A549 (cell line): ENCODE data around the gene DYRK4. TPM values are rescaled to one million over a fixed set of nuclear protein-coding genes. Genes with fewer than 3 reads are reported as not detected.

Source experiments
- ATAC-seq, 2 experiments: fragments of 200-7000 bp in 1 of 2; fragments of >200 bp in 1 of 2; cut with Nextera tagmentation in 1 of 2; cut with Tn5 transposase in 1 of 2; 3 replicates each; pipeline versions ENCODE4 v1.8.0 to v1.9.1; 2018 to 2020; ENCODE audit warnings: mild to moderate bottlenecking in 1 of 2, moderate library complexity in 1 of 2
- CTCF ChIA-PET: fragments of 300-600 bp; sonication (Branson Sonifier 250); formaldehyde crosslinking; extraction: SDS; loops from one replicate; lab custom pipeline; 2021; ENCODE audit warnings: antibody characterized with exemption, inconsistent platforms; lab: Yijun Ruan, JAX
- POLR2A ChIA-PET: fragments of 350-600 bp; formaldehyde crosslinking; extraction: SDS; loops from one replicate; lab custom pipeline; 2021; ENCODE audit warnings: antibody characterized with exemption, inconsistent platforms; lab: Yijun Ruan, JAX
- DNase-seq, 2 experiments: peaks; one replicate each; pipeline versions ENCODE4 v3.0.0 to v3.0.0-alpha.2; 2011 to 2016; ENCODE audit warnings: low read depth in 1 of 2, low spot score in 1 of 2
- FAIRE-seq: peaks from 2 replicates; lab custom pipeline; 2011; peaks lifted over from hg19 to GRCh38; lab: Jason Lieb, UNC
- H3K27ac ChIP-seq, 2 experiments: fragments of >200 bp; sonication (Bioruptor Twin); formaldehyde crosslinking; 3 replicates each; pipeline ENCODE4 v1.5.1; 2016 to 2017
- H3K4me1 ChIP-seq: fragments of >200 bp; sonication (Bioruptor Twin); formaldehyde crosslinking; 3 replicates; pipeline ENCODE4 v1.6.1; 2016
- H3K4me2 ChIP-seq: fragments of >200 bp; sonication (Bioruptor Twin); formaldehyde crosslinking; 3 replicates; pipeline ENCODE4 v1.6.1; 2016
- H3K4me3 ChIP-seq: fragments of >200 bp; sonication (Bioruptor Twin); formaldehyde crosslinking; 3 replicates; pipeline ENCODE4 v1.5.1; 2016
- H3K9me3 ChIP-seq: fragments of >200 bp; sonication (Bioruptor Twin); formaldehyde crosslinking; 3 replicates; pipeline ENCODE4 v1.6.1; 2016
- BCL3 ChIP-seq: fragments of >200 bp; sonication (Bioruptor Twin); formaldehyde crosslinking; IDR thresholded peaks from 3 replicates; pipeline ENCODE4 v1.6.1; 2016
- CEBPB ChIP-seq, 2 experiments: fragments of >200 bp in 1 of 2; sonication (Bioruptor Twin) in 1 of 2; formaldehyde crosslinking in 1 of 2; IDR thresholded peaks; 2 replicates each; pipeline ENCODE4 v1.6.1; 2012 to 2016
- ESRRA ChIP-seq: fragments of 150-350 bp; IDR thresholded peaks from 2 replicates; pipeline ENCODE4 v1.6.1; 2014; ENCODE audit warnings: mild to moderate bottlenecking, low read length, borderline replicate concordance
- FOSB ChIP-seq: fragments of 250-450 bp; sonication (Bioruptor Pico); IDR thresholded peaks from 2 replicates; pipeline ENCODE4 v1.5.0; 2020; ENCODE audit warnings: mild to moderate bottlenecking, moderate library complexity
- FOSL2 ChIP-seq, 2 experiments: fragments of 450-650 bp in 1 of 2; fragments of >200 bp in 1 of 2; sonication (Bioruptor Twin) in 1 of 2; formaldehyde crosslinking; IDR thresholded peaks; 2 replicates each; pipeline versions ENCODE4 v1.5.0 to v1.6.1; 2016 to 2020; ENCODE audit warnings: mild to moderate bottlenecking in 1 of 2, moderate library complexity in 1 of 2
- FOXS1 ChIP-seq: fragments of 250-450 bp; sonication (Bioruptor Pico); IDR thresholded peaks from 2 replicates; pipeline ENCODE4 v1.5.0; 2020; ENCODE audit warnings: mild to moderate bottlenecking, moderate library complexity
- HOXA7 ChIP-seq: fragments of 250-450 bp; sonication (Bioruptor Pico); IDR thresholded peaks from 2 replicates; pipeline ENCODE4 v1.5.0; 2020; ENCODE audit warnings: mild to moderate bottlenecking, moderate library complexity
- JUN ChIP-seq, 2 experiments: fragments of >200 bp; sonication (Bioruptor Twin); formaldehyde crosslinking; IDR thresholded peaks; 2 replicates in 1 of 2; 3 replicates in 1 of 2; pipeline ENCODE4 v1.6.1; 2016 to 2017
- KDM5A ChIP-seq: fragments of 200-600 bp; sonication (generic); IDR thresholded peaks from 2 replicates; pipeline ENCODE4 v1.6.1; 2016; ENCODE audit warnings: antibody characterized with exemption, mild to moderate bottlenecking
- MAX ChIP-seq: IDR thresholded peaks from 2 replicates; pipeline ENCODE4 v1.6.1; 2012
- PHF8 ChIP-seq: fragments of 200-600 bp; sonication (generic); IDR thresholded peaks from 2 replicates; pipeline ENCODE4 v1.6.1; 2016; ENCODE audit warnings: low read depth, mild to moderate bottlenecking, antibody characterized with exemption, moderate library complexity, borderline replicate concordance
- POLR2A ChIP-seq: IDR thresholded peaks from 2 replicates; pipeline ENCODE4 v1.6.1; 2012; ENCODE audit warnings: mild to moderate bottlenecking, low read length
- RARB ChIP-seq: fragments of 250-450 bp; sonication (Bioruptor Pico); IDR thresholded peaks from 2 replicates; pipeline ENCODE4 v1.8.0; 2021; ENCODE audit warnings: mild to moderate bottlenecking, moderate library complexity
- SREBF2 ChIP-seq: fragments of 450-650 bp; IDR thresholded peaks from 2 replicates; pipeline ENCODE4 v1.6.1; 2014; ENCODE audit warnings: mild to moderate bottlenecking, moderate library complexity
- TFCP2L1 ChIP-seq: fragments of 250-450 bp; sonication (Bioruptor Pico); IDR thresholded peaks from 2 replicates; pipeline ENCODE4 v1.5.0; 2021; ENCODE audit warnings: mild to moderate bottlenecking
- USF2 ChIP-seq: fragments of 450-650 bp; IDR thresholded peaks from 2 replicates; pipeline ENCODE4 v1.6.1; 2014; ENCODE audit warnings: antibody characterized with exemption
- ZC3H11A ChIP-seq: fragments of 450-650 bp; IDR thresholded peaks from 2 replicates; pipeline ENCODE4 v1.6.1; 2014; ENCODE audit warnings: antibody characterized with exemption, mild to moderate bottlenecking
- WGBS: methylation state at CpG from one replicate; pipeline ENCODE4 v1.1.6; 2017; ENCODE audit errors: missing lambda C conversion rate; 5-methylcytosine and 5-hydroxymethylcytosine counted together
- polyA plus RNA-seq, 4 experiments: library from polyadenylated mRNA; depleted of rRNA in 3 of 4; stranded (reverse); fragments of >200 nt; fragmentation: RNase III in 1 of 4; extraction: RNeasy Plus Mini Kit Qiagen cat#74134 plus additional on column Dnase treatment in 1 of 4; gene quantifications; 2 replicates in 3 of 4; 3 replicates in 1 of 4; pipeline ENCODE4 v1.2.3, GENCODE V29; 2011 to 2017
- TF ChIP-seq, protein P1 (sequence below): IDR thresholded peaks from 2 replicates; pipeline ENCODE4 v1.6.1; 2012
- TF ChIP-seq, protein P2 (sequence below): fragments of 200-600 bp; sonication (generic); IDR thresholded peaks from 2 replicates; pipeline ENCODE4 v1.6.1; 2016; ENCODE audit warnings: antibody characterized with exemption, mild to moderate bottlenecking, moderate library complexity

The DYRK4 gene
- polyA plus RNA-seq, 2 of the 4 experiments (the other 2 are of a cell fraction): 40.3 to 84.5 TPM

DNA sequence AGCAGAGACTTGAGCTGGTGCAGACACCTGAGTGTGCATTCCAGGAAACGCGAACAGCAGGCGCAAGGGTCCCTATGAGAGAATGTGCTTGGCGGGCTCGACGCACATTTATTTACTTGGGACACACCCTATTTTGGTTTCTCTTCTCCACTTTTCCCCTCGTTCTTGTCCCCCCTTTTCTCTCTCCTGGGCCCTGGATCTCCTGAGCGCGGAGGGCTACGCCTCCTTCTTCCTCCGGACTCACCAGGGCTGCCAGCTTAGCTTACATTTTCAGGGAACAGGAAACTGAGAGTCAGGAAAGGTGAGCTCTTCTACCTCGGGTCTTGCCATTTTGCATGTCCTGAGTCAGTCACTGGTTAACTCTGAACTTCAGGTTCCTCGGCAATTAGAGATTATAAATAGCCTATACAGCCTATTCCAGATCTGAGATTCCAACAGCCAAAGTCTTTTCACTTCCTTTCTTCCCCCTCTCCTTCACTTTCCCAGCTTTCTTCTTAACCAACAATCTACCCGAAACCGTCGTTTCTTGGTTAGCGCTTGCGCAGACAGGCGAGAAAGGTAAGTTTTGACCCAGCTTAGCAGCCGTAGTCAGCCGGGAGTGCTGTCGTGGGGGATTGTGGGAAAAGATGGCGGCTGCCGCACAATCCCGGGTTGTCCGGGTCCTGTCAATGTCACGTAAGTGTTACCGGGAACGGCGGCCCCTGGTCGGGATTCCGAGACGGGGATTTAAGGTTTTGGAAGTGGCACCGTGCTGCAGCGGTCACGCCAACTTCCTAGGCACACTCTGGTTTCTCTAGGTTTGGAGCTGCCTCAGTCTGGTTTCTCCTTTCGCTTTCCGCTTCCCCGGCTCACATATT, 86.7 kb downstream of the DYRK4 start, which contains the start of the genes AKAP3 and NDUFA9:
AKAP3 (minus strand) TSS at position 551 of the 857 bp plus-strand sequence. CDS start 10,855 bp downstream, outside the sequence.
NDUFA9 (plus strand) TSS at position 614 of the 857 bp plus-strand sequence; CDS start at position 627, 13 bp downstream.
- peak; percentile 67 to 87 for DNase-seq
- FAIRE-seq: peak; percentile 98
- 1% methylated on average over 39 of the region's 39 CpGs for WGBS
- Histone ChIP-seq H3K4me3 (peak within 1 kb of the TSS; percentile 75), H3K4me2 (peak within 1 kb of the TSS; percentile 94), H3K4me1 (peaks cover 13% of the 10 kb centered on the region; the same call in 2 of the 3 replicates), H3K9me3 (no peaks in the 10 kb centered on the region), H3K27ac (peak within 1 kb of the TSS; percentile 84 to 86)
- ChIA-PET CTCF (interaction anchor here (0.7 to 1.3 kb wide), 3 partner anchors 10 to 44 kb away, joined by 3 to 6 read pairs (median 5); no protein-coding TSS in a partner anchor), POLR2A (interaction anchor here (0.7 to 1.6 kb wide), 3 partner anchors 8 to 115 kb away, joined by 3 to 7 read pairs (median 3); no protein-coding TSS in a partner anchor)
- TF ChIP-seq KDM5A (peak; percentile 91), CEBPB (IDR thresholded peaks at IDR 0.05) (no peak), PHF8 (peak; percentile 43; the same call in 1 of the 2 replicates), POLR2A (peak; percentile 88), ZC3H11A (no peak), JUN (IDR thresholded peaks at IDR 0.05) (peak; percentile 49 to 84; a peak in 4 of 5 replicates), TFCP2L1 (no peak), ESRRA (no peak), HOXA7 (CRISPR knock-in tag) (no peak), MAX (0 out of 2 replicates have a peak, but pooled peaks have one; percentile 12), USF2 (no peak), BCL3 (peak; percentile 63; the same call in 1 of the 3 replicates), RARB (CRISPR knock-in tag) (no peak)
- TF ChIP-seq, protein P1, sequence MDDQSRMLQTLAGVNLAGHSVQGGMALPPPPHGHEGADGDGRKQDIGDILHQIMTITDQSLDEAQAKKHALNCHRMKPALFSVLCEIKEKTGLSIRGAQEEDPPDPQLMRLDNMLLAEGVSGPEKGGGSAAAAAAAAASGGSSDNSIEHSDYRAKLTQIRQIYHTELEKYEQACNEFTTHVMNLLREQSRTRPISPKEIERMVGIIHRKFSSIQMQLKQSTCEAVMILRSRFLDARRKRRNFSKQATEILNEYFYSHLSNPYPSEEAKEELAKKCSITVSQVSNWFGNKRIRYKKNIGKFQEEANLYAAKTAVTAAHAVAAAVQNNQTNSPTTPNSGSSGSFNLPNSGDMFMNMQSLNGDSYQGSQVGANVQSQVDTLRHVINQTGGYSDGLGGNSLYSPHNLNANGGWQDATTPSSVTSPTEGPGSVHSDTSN: peak; percentile 82
- ATAC-seq: peak; percentile 98 to 99

DNA sequence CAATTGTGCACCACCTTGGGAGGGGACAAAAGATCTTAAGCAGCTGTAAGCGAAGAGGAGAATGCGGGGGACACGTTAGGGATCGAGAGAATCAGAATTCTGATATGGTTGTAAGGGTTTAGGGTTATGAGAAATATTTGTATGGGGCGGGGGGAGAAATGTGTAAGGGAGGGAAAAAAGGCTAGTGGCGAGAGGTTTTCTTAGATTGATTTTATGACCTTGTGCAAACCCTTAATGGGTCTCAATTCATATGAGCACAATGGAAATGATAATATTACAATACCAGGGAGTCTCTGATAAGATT, 87.3 kb downstream of the DYRK4 start:
- no peak for ATAC-seq

More for the DNA sequence above, 87.3 kb downstream of the DYRK4 start:
- DNase-seq (no peak), FAIRE-seq (no peak)
- peak overlapping the region; percentile 71 for H3K4me2 ChIP-seq
- H3K4me3 ChIP-seq: peak overlapping the region; percentile 75
- WGBS: under 1% methylated on average over 6 of the region's 6 CpGs
- ChIA-PET POLR2A (interaction anchor here (1.6 kb wide), 1 partner anchor 11 kb away, joined by 7 read pairs; no protein-coding TSS in a partner anchor), CTCF (interaction anchor here (0.7 to 1.3 kb wide), 3 partner anchors 9 to 1435 kb away, joined by 3 to 6 read pairs (median 5); no protein-coding TSS in a partner anchor)
- no peaks in the 10 kb centered on the region for H3K9me3 ChIP-seq
- H3K27ac ChIP-seq: peak overlapping the region; percentile 84 to 86
- peaks cover 13% of the 10 kb centered on the region; the same call in 2 of the 3 replicates for H3K4me1 ChIP-seq
- TF ChIP-seq PHF8 (0 out of 2 replicates have a peak, but pooled peaks have one; percentile 21), SREBF2 (no peak), FOSB (CRISPR knock-in tag) (no peak), KDM5A (peak; percentile 62; the same call in 1 of the 2 replicates), FOXS1 (no peak), FOSL2 (IDR thresholded peaks at IDR 0.05) (no peak), FOSL2 (CRISPR knock-in tag; IDR thresholded peaks at IDR 0.05) (no peak)
- TF ChIP-seq, protein P2, sequence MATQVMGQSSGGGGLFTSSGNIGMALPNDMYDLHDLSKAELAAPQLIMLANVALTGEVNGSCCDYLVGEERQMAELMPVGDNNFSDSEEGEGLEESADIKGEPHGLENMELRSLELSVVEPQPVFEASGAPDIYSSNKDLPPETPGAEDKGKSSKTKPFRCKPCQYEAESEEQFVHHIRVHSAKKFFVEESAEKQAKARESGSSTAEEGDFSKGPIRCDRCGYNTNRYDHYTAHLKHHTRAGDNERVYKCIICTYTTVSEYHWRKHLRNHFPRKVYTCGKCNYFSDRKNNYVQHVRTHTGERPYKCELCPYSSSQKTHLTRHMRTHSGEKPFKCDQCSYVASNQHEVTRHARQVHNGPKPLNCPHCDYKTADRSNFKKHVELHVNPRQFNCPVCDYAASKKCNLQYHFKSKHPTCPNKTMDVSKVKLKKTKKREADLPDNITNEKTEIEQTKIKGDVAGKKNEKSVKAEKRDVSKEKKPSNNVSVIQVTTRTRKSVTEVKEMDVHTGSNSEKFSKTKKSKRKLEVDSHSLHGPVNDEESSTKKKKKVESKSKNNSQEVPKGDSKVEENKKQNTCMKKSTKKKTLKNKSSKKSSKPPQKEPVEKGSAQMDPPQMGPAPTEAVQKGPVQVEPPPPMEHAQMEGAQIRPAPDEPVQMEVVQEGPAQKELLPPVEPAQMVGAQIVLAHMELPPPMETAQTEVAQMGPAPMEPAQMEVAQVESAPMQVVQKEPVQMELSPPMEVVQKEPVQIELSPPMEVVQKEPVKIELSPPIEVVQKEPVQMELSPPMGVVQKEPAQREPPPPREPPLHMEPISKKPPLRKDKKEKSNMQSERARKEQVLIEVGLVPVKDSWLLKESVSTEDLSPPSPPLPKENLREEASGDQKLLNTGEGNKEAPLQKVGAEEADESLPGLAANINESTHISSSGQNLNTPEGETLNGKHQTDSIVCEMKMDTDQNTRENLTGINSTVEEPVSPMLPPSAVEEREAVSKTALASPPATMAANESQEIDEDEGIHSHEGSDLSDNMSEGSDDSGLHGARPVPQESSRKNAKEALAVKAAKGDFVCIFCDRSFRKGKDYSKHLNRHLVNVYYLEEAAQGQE: no peak
